Ovary (tissue), 9 donors: ENCODE results near the gene DHRS2. TPM values are rescaled to one million over a fixed set of nuclear protein-coding genes. Genes with fewer than 3 reads are reported as not detected.
"Not testable (repeated sequence)": the region's sequence is repeated elsewhere in the genome, so short reads cannot be mapped to it uniquely, and the experiment has no call there.

Experiments
- DNase-seq, 5 donors: peaks; one replicate each; pipeline ENCODE4 v3.0.0-alpha.2; 2019 to 2020
- H3K27ac ChIP-seq, 2 donors: fragments of 200-600 bp; one replicate each; pipeline versions ENCODE4 v1.5.1 to v1.8.0; 2019 to 2022
- H3K27me3 ChIP-seq: fragments of 200-600 bp; one replicate; pipeline ENCODE4 v1.8.0; 2022
- H3K36me3 ChIP-seq: fragments of 200-600 bp; sonication (generic); one replicate; pipeline ENCODE4 v1.5.1; 2019
- H3K4me1 ChIP-seq: one replicate; pipeline ENCODE4 v1.8.1; 2013; ENCODE audit warnings: mild to moderate bottlenecking, moderate library complexity; ENCODE audit not compliant: insufficient read depth
- H3K4me3 ChIP-seq: fragments of 200-600 bp; sonication (generic); one replicate; pipeline ENCODE4 v1.5.1; 2017
- H3K9me3 ChIP-seq, 2 donors: fragments of 200-600 bp in 1 of 2; sonication (generic) in 1 of 2; one replicate each; pipeline versions ENCODE4 v1.5.1 to v1.8.1; 2013 to 2019; ENCODE audit warnings: mild to moderate bottlenecking in 1 of 2, moderate library complexity in 1 of 2
- EP300 ChIP-seq: sonication (generic); formaldehyde crosslinking; IDR thresholded peaks from one replicate; pipeline ENCODE4 v1.6.1; 2017; ENCODE audit warnings: antibody characterized with exemption
- POLR2A ChIP-seq: fragments of 450-650 bp; IDR thresholded peaks from one replicate; pipeline ENCODE4 v1.6.1; 2017; ENCODE audit warnings: antibody characterized with exemption, mild to moderate bottlenecking, moderate library complexity
- WGBS, 3 donors: extraction: QIAGEN DNeasy Blood & Tissue Kit in 1 of 3; methylation state at CpG; one replicate each; pipeline versions ENCODE4 v1.1.5 to v1.1.7; 2013 to 2017; 5-methylcytosine and 5-hydroxymethylcytosine counted together
- intact Hi-C, 4 donors: fragments of 100-400 bp; cut with DNase I; formaldehyde crosslinking; loops; one replicate each; pipeline versions ENCODE4 v1.11.0 to v1.15.1; 2022 to 2023
- polyA plus RNA-seq, 2 donors: library from polyadenylated mRNA; stranded (reverse); fragments of 200-250 nt in 1 of 2; fragments of 350-450 nt in 1 of 2; fragmentation: Illumina TruSeq in 1 of 2; extraction: RNeasy Lipid Tissue Mini Kit (QIAGEN cat#74804) in 1 of 2; gene quantifications; one replicate each; pipeline ENCODE4 v1.2.3, GENCODE V29; 2013 to 2014
- total RNA-seq, 7 donors: library from RNA; depleted of rRNA in 2 of 7; stranded (reverse); fragments of >200 nt in 2 of 7; fragmentation: NEBNext Ultra II Directional in 3 of 7; extraction: Animal tissue kit (Norgen Biotek cat#: 25700) in 3 of 7; gene quantifications; one replicate each; pipeline versions ENCODE4 v1.1.0 to v1.2.4, GENCODE V29; 2016 to 2023
- TF ChIP-seq, protein P1 (sequence below), 3 donors: fragments of 450-650 bp in 2 of 3; fragments of 200-600 bp in 1 of 3; IDR thresholded peaks; one replicate each; pipeline versions ENCODE4 v1.5.1 to v1.8.0; 2016 to 2022; ENCODE audit warnings: antibody characterized with exemption in 3 of 3, mild to moderate bottlenecking in 1 of 3
- donor health status: DM: no; HTN: no; CAD: no; lungs with moderate emphysema.
- donor health status: DM: no; HTN: no; CAD: no.
- donor health status: Bipolar disorder and iron deficiency.
- donor health status: DM: yes; HTN: yes; CAD: no.
- donor health status: DM: no; HTN: no; CAD: no.
- donor health status: DM: yes; HTN: yes; CAD: no.

The DHRS2 gene
- total and polyA plus RNA-seq, 9 donors: 1.6 to 46.6 (median 14.9) TPM

DNA sequence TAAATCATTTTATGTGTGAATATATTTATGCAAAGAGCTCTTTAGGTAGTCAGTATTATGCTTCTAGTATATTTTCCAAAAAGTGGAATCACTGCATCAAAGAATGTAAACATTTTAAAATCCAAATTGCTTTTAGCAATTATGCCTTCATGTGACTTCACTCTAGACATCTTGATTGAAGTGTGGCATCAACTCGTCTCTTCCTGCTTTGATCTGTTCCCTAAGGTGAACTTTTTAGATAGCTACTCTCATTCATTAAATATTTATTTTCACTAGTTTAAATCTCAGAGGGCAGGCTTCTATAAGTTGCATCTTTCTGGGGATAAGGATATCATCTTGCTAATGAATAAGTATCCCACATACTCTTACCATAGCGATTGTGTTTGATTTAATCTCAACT is 39.2 kb downstream of the DHRS2 start:
- Histone ChIP-seq H3K27ac (no peak overlapping the region), H3K27me3 (no peaks in the 10 kb centered on the region), H3K36me3 (no peaks in the 10 kb centered on the region), H3K4me3 (no peak overlapping the region), H3K9me3 (no peaks in the 10 kb centered on the region), H3K4me1 (no peaks in the 10 kb centered on the region)
- intact Hi-C loops: no loop called here
- TF ChIP-seq EP300 (no peak), POLR2A (no peak)
- TF ChIP-seq, protein P1, sequence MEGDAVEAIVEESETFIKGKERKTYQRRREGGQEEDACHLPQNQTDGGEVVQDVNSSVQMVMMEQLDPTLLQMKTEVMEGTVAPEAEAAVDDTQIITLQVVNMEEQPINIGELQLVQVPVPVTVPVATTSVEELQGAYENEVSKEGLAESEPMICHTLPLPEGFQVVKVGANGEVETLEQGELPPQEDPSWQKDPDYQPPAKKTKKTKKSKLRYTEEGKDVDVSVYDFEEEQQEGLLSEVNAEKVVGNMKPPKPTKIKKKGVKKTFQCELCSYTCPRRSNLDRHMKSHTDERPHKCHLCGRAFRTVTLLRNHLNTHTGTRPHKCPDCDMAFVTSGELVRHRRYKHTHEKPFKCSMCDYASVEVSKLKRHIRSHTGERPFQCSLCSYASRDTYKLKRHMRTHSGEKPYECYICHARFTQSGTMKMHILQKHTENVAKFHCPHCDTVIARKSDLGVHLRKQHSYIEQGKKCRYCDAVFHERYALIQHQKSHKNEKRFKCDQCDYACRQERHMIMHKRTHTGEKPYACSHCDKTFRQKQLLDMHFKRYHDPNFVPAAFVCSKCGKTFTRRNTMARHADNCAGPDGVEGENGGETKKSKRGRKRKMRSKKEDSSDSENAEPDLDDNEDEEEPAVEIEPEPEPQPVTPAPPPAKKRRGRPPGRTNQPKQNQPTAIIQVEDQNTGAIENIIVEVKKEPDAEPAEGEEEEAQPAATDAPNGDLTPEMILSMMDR (IDR thresholded peaks at IDR 0.05): no peak
- WGBS, 3 donors: 64 to 72% (median 70%) methylated on average over 2 of the region's 2 CpGs
- no peak for DNase-seq

DNA sequence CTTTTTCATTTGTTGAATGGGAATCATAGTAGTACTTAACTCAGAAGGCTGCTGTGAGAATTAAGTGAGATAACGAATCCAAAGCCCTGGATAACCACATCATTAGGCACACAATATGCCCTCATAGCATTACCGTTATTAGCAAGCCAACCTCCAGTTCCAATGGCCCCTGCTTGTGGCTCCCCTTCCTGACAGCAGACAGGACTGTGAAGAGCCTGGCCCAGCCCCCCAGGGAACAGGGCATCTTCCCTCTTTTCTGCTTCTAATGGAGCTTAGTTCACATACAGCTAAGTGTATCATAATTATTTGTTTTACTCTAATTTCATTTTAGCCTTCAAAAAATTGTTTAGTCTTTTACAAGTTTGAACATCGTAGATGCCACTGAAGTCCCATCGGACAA is 39.7 kb downstream of the DHRS2 start:
- 86 to 91% (median 91%) methylated on average over 4 of the region's 4 CpGs for WGBS, 3 donors
- no peak overlapping the region for H3K27ac ChIP-seq
- TF ChIP-seq EP300: no peak
- TF ChIP-seq, protein P1 (IDR thresholded peaks at IDR 0.05): no peak
- TF ChIP-seq POLR2A: no peak
- H3K4me1 ChIP-seq: no peaks in the 10 kb centered on the region
- no peaks in the 10 kb centered on the region for H3K9me3 ChIP-seq
- H3K36me3 ChIP-seq: no peaks in the 10 kb centered on the region
- H3K27me3 ChIP-seq: no peaks in the 10 kb centered on the region
- DNase-seq: no peak
- no peak overlapping the region for H3K4me3 ChIP-seq
- intact Hi-C loops: no loop called here

DNA sequence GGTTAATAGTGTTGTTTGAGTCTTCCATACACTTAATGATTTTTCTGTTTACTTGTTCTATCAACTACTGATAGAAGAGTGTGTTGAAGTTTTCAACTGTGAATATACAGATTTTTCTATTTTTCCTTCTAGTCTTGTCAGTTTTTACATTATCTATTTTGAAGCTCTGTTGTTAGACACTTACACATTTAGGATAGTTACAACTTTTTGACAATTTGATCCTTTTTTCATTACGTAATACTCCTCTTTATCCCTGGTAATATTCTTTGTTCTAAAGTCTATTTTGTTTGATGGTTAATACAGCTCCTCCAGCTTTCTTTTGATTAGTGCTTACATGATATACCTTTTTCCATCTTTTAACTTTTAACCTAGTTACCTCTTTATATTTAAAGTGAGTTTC is 45.2 kb downstream of the DHRS2 start:
- no peaks in the 10 kb centered on the region for H3K9me3 ChIP-seq
- no peaks in the 10 kb centered on the region for H3K27me3 ChIP-seq
- intact Hi-C loops: no loop called here
- H3K36me3 ChIP-seq: no peaks in the 10 kb centered on the region
- H3K4me3 ChIP-seq: no peak overlapping the region
- no peak for DNase-seq
- no peak overlapping the region for H3K27ac ChIP-seq
- 91 to 97% (median 96%) methylated on average over 1 of the region's 1 CpG for whole genome bisulfite sequencing, 3 donors
- TF ChIP-seq POLR2A (no peak), EP300 (no peak)
- TF ChIP-seq, protein P1 (IDR thresholded peaks at IDR 0.05): no peak
- H3K4me1 ChIP-seq: no peaks in the 10 kb centered on the region

DNA sequence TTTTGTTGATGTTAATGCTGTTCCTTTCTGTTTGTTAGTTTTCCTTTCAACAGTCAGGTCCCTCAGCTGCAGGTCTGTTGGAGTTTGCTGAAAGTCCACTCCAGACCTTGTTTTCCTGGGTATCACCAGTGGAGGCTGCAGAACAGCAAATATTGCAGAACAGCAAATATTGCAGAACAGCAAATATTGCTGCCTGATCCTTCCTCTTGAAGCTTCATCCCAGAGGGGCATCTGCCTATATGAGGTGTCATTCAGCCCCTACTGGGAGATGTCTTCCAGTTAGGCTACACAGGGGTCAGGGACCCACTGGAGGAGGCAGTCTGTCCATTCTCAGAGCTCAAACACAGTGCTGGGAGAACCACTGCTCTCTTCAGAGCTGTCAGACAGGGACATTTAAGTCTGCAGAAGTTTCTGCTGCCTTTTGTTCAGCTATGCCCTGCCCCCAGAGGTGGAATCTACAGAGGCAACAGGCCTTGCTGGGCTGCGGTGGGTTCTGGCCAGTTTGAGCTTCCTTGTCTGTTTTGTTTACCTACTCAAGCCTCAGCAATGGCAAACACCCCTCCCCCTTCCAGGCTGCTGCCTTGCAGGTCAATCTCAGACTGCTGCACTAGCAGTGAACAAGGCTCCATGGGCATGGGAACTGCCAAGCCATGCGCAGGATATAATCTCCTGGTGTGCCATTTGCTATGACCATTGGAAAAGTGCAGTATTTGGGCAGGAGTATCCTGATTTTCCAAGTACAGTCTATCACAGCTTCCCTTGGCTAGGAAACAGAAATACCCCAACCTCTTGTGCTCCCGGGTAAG is 53.7 kb downstream of the DHRS2 start:
- H3K4me3 ChIP-seq, H3K9me3 ChIP-seq, H3K36me3 ChIP-seq, H3K27ac ChIP-seq, DNase-seq, H3K27me3 ChIP-seq: not testable (repeated sequence)
- H3K4me1 ChIP-seq: peaks cover 14% of the 10 kb centered on the region
- WGBS, 3 donors: 86 to 92% (median 87%) methylated on average over 3 of the region's 3 CpGs
- intact Hi-C loops: loop anchor here in 1 of 4 donors (10.0 kb wide), 1 partner anchor 55 kb away; the partner anchor contains the start of gene DHRS2

DNA sequence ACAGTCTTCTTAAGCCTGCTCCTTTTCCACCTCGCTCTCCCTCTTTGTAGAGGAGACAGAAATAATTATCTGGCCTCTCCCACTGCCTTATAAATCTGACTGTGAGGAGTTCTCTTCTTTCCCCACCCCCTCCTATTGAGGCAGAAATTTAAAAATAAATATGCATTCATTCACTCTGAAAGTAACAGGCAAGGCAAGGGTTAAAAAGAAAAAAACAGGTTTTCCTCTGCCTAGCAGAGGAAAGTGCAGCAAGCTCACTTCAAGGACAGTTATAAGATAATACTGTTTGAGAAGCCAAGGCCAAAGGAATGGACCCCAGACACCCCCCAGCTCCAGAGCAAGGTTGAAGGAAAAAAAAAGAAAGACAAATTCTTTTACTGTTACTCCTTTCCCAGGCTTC is 56.3 kb downstream of the DHRS2 start:
- H3K4me1 ChIP-seq: peaks cover 17% of the 10 kb centered on the region
- TF ChIP-seq, protein P1 (IDR thresholded peaks at IDR 0.05): no peak
- no peak for TF ChIP-seq EP300
- TF ChIP-seq POLR2A: no peak
- no peaks in the 10 kb centered on the region for H3K36me3 ChIP-seq
- peak in 2 of 5 donors; percentile 33 to 38 for DNase-seq
- intact Hi-C loops: loop anchor here in 1 of 4 donors (10.0 kb wide), 1 partner anchor 58 kb away; the partner anchor contains the start of gene DHRS2
- H3K4me3 ChIP-seq: no peak overlapping the region
- H3K27ac ChIP-seq: peak overlapping the region in 1 of 2 donors; percentile 82
- peaks cover 0 to 4% of the 10 kb centered on the region in 2 donors for H3K9me3 ChIP-seq
- 44 to 58% (median 53%) methylated on average over 1 of the region's 1 CpG for WGBS, 3 donors
- no peaks in the 10 kb centered on the region for H3K27me3 ChIP-seq
